CD4-positive, CD25-positive, alpha-beta regulatory T cell (primary cell): Measurements from ENCODE around the gene OGDH. TPM values are rescaled to one million over a fixed set of nuclear protein-coding genes. Genes with fewer than 3 reads are reported as not detected.

ENCODE experiments used
- ATAC-seq, 2 donors: fragments of 150-1000 bp; cut with Tn5 transposase; one replicate each; pipeline ENCODE4 v1.10.0; 2021; ENCODE audit warnings: low read depth in 2 of 2, moderate number of reproducible peaks in 2 of 2, moderate library complexity in 1 of 2
- DNase-seq, 3 donors: peaks; one replicate each; pipeline versions ENCODE4 v3.0.0 to v3.0.0-alpha.2; 2012 to 2022; ENCODE audit warnings: mixed read lengths in 1 of 3
- H3K27ac ChIP-seq: one replicate; pipeline ENCODE4 v1.7.0; 2013; ENCODE audit warnings: mild to moderate bottlenecking, low read length; ENCODE audit not compliant: insufficient read depth, poor library complexity, severe bottlenecking
- H3K27me3 ChIP-seq: one replicate; pipeline ENCODE4 v1.7.0; 2013; ENCODE audit warnings: low read length; ENCODE audit not compliant: control insufficient read depth, insufficient read depth
- H3K36me3 ChIP-seq: one replicate; pipeline ENCODE4 v1.7.0; 2013; ENCODE audit warnings: mild to moderate bottlenecking, low read length, moderate library complexity; ENCODE audit not compliant: control insufficient read depth, insufficient read depth
- H3K4me1 ChIP-seq: 2 replicates; pipeline ENCODE4 v1.7.0; 2013; ENCODE audit warnings: mild to moderate bottlenecking, low read length; ENCODE audit not compliant: insufficient read depth, control insufficient read depth, poor library complexity, severe bottlenecking
- H3K4me3 ChIP-seq: one replicate; pipeline ENCODE4 v1.7.0; 2013; ENCODE audit warnings: low read depth, mild to moderate bottlenecking, low read length, moderate library complexity
- H3K9me3 ChIP-seq, 2 experiments: 1 replicate in 1 of 2; 2 replicates in 1 of 2; pipeline ENCODE4 v1.7.0; 2013; ENCODE audit warnings: low read length in 2 of 2, mild to moderate bottlenecking in 1 of 2, moderate library complexity in 1 of 2; ENCODE audit not compliant: control insufficient read depth in 2 of 2
- H3K27ac Mint-ChIP-seq, 3 donors: one replicate each; pipeline ENCODE4 v1.8.0; 2020 to 2022; ENCODE audit warnings: mild to moderate bottlenecking in 3 of 3, mixed read lengths in 3 of 3, moderate library complexity in 2 of 3
- H3K27me3 Mint-ChIP-seq: one replicate; pipeline ENCODE4 v1.8.0; 2022; ENCODE audit warnings: mild to moderate bottlenecking, mixed read lengths
- H3K36me3 Mint-ChIP-seq: one replicate; pipeline ENCODE4 v1.8.0; 2020; ENCODE audit warnings: mixed read lengths
- H3K4me1 Mint-ChIP-seq, 4 donors: one replicate each; pipeline ENCODE4 v1.8.0; 2020 to 2022; ENCODE audit warnings: mixed read lengths in 4 of 4, mild to moderate bottlenecking in 1 of 4
- H3K4me3 Mint-ChIP-seq, 4 donors: one replicate each; pipeline ENCODE4 v1.8.0; 2020 to 2022; ENCODE audit warnings: mild to moderate bottlenecking in 4 of 4, mixed read lengths in 4 of 4, moderate library complexity in 3 of 4
- H3K9me3 Mint-ChIP-seq, 7 donors: one replicate each; pipeline ENCODE4 v1.8.0; 2020 to 2022; ENCODE audit warnings: mixed read lengths in 7 of 7, mild to moderate bottlenecking in 3 of 7, moderate library complexity in 2 of 7
- polyA plus RNA-seq, 4 donors: library from polyadenylated mRNA; unstranded; fragments of 300-500 nt; fragmentation: Illumina TruSeq; gene quantifications; one replicate each; pipeline ENCODE4 v1.2.3, GENCODE V29; 2021
- total RNA-seq: library from RNA; stranded (reverse); gene quantifications from one replicate; pipeline ENCODE4 v1.2.3, GENCODE V29; 2022

The OGDH gene
- total and polyA plus RNA-seq, 5 donors from 2014 or later = 56.4 to 157 (median 88.0) TPM

- Histone ChIP-seq H3K27ac (no peak overlapping the region), H3K36me3 (peaks cover 73% of the 10 kb centered on the region), H3K9me3 (peaks cover 0 to 1% of the 10 kb centered on the region in 2 experiments), H3K27me3 (no peaks in the 10 kb centered on the region), H3K4me1 (no peaks in the 10 kb centered on the region), H3K4me3 (no peak overlapping the region)
- H3K4me3 Mint-ChIP-seq = no peak overlapping the region
- H3K4me1 Mint-ChIP-seq = peaks cover 9 to 27% (median 19%) of the 10 kb centered on the region in 4 donors
- H3K36me3 Mint-ChIP-seq = peaks cover 40% of the 10 kb centered on the region
- no peak for DNase-seq
- no peaks in the 10 kb centered on the region for H3K27me3 Mint-ChIP-seq
- peak overlapping the region in 1 of 3 donors; percentile 68 for H3K27ac Mint-ChIP-seq
- ATAC-seq = no peak
- peaks cover 0 to 3% (median 0%) of the 10 kb centered on the region in 7 donors for H3K9me3 Mint-ChIP-seq
Measured at GRCh38 chr7:44655341-44655740, 48.9 kb downstream of the OGDH start.

- Mint-ChIP-seq H3K9me3 (peaks cover 0 to 11% (median 6%) of the 10 kb centered on the region in 7 donors), H3K4me3 (no peak overlapping the region), H3K4me1 (peaks cover 14 to 33% (median 24%) of the 10 kb centered on the region in 4 donors), H3K27ac (no peak overlapping the region), H3K36me3 (peaks cover 46% of the 10 kb centered on the region), H3K27me3 (no peaks in the 10 kb centered on the region)
- Histone ChIP-seq H3K9me3 (peaks cover 7 to 10% of the 10 kb centered on the region in 2 experiments), H3K4me1 (no peaks in the 10 kb centered on the region), H3K36me3 (peaks cover 83% of the 10 kb centered on the region), H3K27me3 (no peaks in the 10 kb centered on the region), H3K4me3 (no peak overlapping the region), H3K27ac (no peak overlapping the region)
- no peak for DNase-seq
- no peak for ATAC-seq
Measured at GRCh38 chr7:44658979-44659378, 52.6 kb downstream of the OGDH start.

GRCh38 chr7:44661233-44661632 lies 54.8 kb downstream of the OGDH start:
- H3K4me1 Mint-ChIP-seq = peaks cover 23 to 46% (median 33%) of the 10 kb centered on the region in 4 donors
- Histone ChIP-seq H3K9me3 (peaks cover 7 to 10% of the 10 kb centered on the region in 2 experiments), H3K36me3 (peaks cover 82% of the 10 kb centered on the region), H3K27me3 (no peaks in the 10 kb centered on the region), H3K27ac (no peak overlapping the region), H3K4me1 (no peaks in the 10 kb centered on the region), H3K4me3 (no peak overlapping the region)
- peaks cover 60% of the 10 kb centered on the region for H3K36me3 Mint-ChIP-seq
- no peak overlapping the region for H3K27ac Mint-ChIP-seq
- no peak overlapping the region for H3K4me3 Mint-ChIP-seq
- peaks cover 0 to 11% (median 6%) of the 10 kb centered on the region in 7 donors for H3K9me3 Mint-ChIP-seq
- DNase-seq = no peak
- ATAC-seq = no peak
- no peaks in the 10 kb centered on the region for H3K27me3 Mint-ChIP-seq

- H3K27me3 ChIP-seq = no peaks in the 10 kb centered on the region
- H3K36me3 ChIP-seq = peaks cover 94% of the 10 kb centered on the region
- Mint-ChIP-seq H3K4me1 (peaks cover 21 to 37% (median 28%) of the 10 kb centered on the region in 4 donors), H3K4me3 (no peak overlapping the region), H3K9me3 (peaks cover 0 to 11% (median 6%) of the 10 kb centered on the region in 7 donors), H3K27me3 (no peaks in the 10 kb centered on the region), H3K36me3 (peaks cover 45% of the 10 kb centered on the region), H3K27ac (peak overlapping the region; percentile 34 to 83 (median 48))
- H3K9me3 ChIP-seq = peaks cover 7 to 10% of the 10 kb centered on the region in 2 experiments
- ATAC-seq = no peak
- no peaks in the 10 kb centered on the region for H3K4me1 ChIP-seq
- no peak overlapping the region for H3K27ac ChIP-seq
- no peak overlapping the region for H3K4me3 ChIP-seq
- DNase-seq = no peak
Measured at GRCh38 chr7:44664780-44665461, 58.5 kb downstream of the OGDH start.

- Mint-ChIP-seq H3K27me3 (no peaks in the 10 kb centered on the region), H3K4me1 (peaks cover 24 to 31% (median 29%) of the 10 kb centered on the region in 4 donors)
Measured at GRCh38 chr7:44665531-44666213, 59.2 kb downstream of the OGDH start.

GRCh38 chr7:44666566-44666965 lies 60.1 kb downstream of the OGDH start:
- Histone ChIP-seq H3K27ac (no peak overlapping the region), H3K4me1 (no peaks in the 10 kb centered on the region), H3K4me3 (no peak overlapping the region), H3K9me3 (no peaks in the 10 kb centered on the region), H3K36me3 (peaks cover 86% of the 10 kb centered on the region), H3K27me3 (no peaks in the 10 kb centered on the region)
- Mint-ChIP-seq H3K27ac (peak overlapping the region in 2 of 3 donors; percentile 82 to 83), H3K9me3 (peaks cover 0 to 3% (median 0%) of the 10 kb centered on the region in 7 donors), H3K36me3 (peaks cover 38% of the 10 kb centered on the region), H3K4me3 (no peak overlapping the region), H3K27me3 (no peaks in the 10 kb centered on the region), H3K4me1 (peaks cover 22 to 31% (median 26%) of the 10 kb centered on the region in 4 donors)
- DNase-seq (no peak), ATAC-seq (no peak)

More at GRCh38 chr7:44665531-44666213, 59.2 kb downstream of the OGDH start:
- Mint-ChIP-seq H3K4me3 (no peak overlapping the region), H3K27ac (peak overlapping the region in 2 of 3 donors; percentile 82 to 83), H3K36me3 (peaks cover 42% of the 10 kb centered on the region), H3K9me3 (peaks cover 0 to 8% (median 5%) of the 10 kb centered on the region in 7 donors)
- Histone ChIP-seq H3K9me3 (peaks cover 6 to 7% of the 10 kb centered on the region in 2 experiments), H3K27me3 (no peaks in the 10 kb centered on the region), H3K4me1 (no peaks in the 10 kb centered on the region), H3K36me3 (peaks cover 92% of the 10 kb centered on the region), H3K4me3 (no peak overlapping the region), H3K27ac (no peak overlapping the region)
- DNase-seq (no peak), ATAC-seq (no peak)

GRCh38 chr7:44667190-44667589 lies 60.8 kb downstream of the OGDH start:
- no peak overlapping the region for H3K4me3 Mint-ChIP-seq
- Histone ChIP-seq H3K4me3 (no peak overlapping the region), H3K27ac (no peak overlapping the region), H3K4me1 (no peaks in the 10 kb centered on the region), H3K27me3 (no peaks in the 10 kb centered on the region), H3K9me3 (no peaks in the 10 kb centered on the region), H3K36me3 (peaks cover 80% of the 10 kb centered on the region)
- ATAC-seq (no peak), DNase-seq (no peak)
- no peaks in the 10 kb centered on the region for H3K27me3 Mint-ChIP-seq
- H3K36me3 Mint-ChIP-seq = peaks cover 40% of the 10 kb centered on the region
- H3K27ac Mint-ChIP-seq = peak overlapping the region in 1 of 3 donors; percentile 83
- H3K9me3 Mint-ChIP-seq = peaks cover 0 to under 1% (median 0%) of the 10 kb centered on the region in 7 donors
- peaks cover 22 to 31% (median 26%) of the 10 kb centered on the region in 4 donors for H3K4me1 Mint-ChIP-seq
